Muscle of leg (tissue), 16 donors: ENCODE measurements around the gene SNRPB. TPM values are rescaled to one million over a fixed set of nuclear protein-coding genes. Genes with fewer than 3 reads are reported as not detected.

Experiments used
- DNase-seq: peaks from one replicate; pipeline ENCODE4 v3.0.0; 2013
- H3K27ac ChIP-seq: one replicate; pipeline ENCODE4 v1.5.1; 2013; ENCODE audit warnings: mild to moderate bottlenecking, low read length, control low read depth
- H3K27me3 ChIP-seq: one replicate; pipeline ENCODE4 v1.6.1; 2013; ENCODE audit warnings: low read length; ENCODE audit not compliant: control insufficient read depth, insufficient read depth
- H3K36me3 ChIP-seq: one replicate; pipeline ENCODE4 v1.6.1; 2013; ENCODE audit warnings: low read length; ENCODE audit not compliant: control insufficient read depth, insufficient read depth
- H3K4me1 ChIP-seq: one replicate; pipeline ENCODE4 v1.6.1; 2013; ENCODE audit warnings: low read length; ENCODE audit not compliant: control insufficient read depth, insufficient read depth
- H3K4me3 ChIP-seq: one replicate; pipeline ENCODE4 v1.5.1; 2013; ENCODE audit warnings: low read length, control low read depth
- H3K9me3 ChIP-seq: replicated peaks from 2 replicates; pipeline ENCODE4 v1.6.1; 2013; ENCODE audit warnings: low read depth, low read length; ENCODE audit not compliant: control insufficient read depth
- WGBS: methylation state at CpG from one replicate; pipeline ENCODE4 v1.1.5; 2013; ENCODE audit warnings: missing lambda C conversion rate; ENCODE audit not compliant: insufficient coverage; 5-methylcytosine and 5-hydroxymethylcytosine counted together
- long read RNA-seq, 11 donors: transcript quantifications; one replicate each; lab custom pipeline, GENCODE V29; 2026
- polyA plus RNA-seq, 8 donors: library from polyadenylated mRNA; unstranded; fragments of 120-200 nt; gene quantifications; one replicate each; pipeline versions ENCODE4 v1.2.1 to v1.2.3, GENCODE V29; 2013; ENCODE audit warnings: inconsistent platforms in 1 of 8, low replicate concordance in 1 of 8; ENCODE audit not compliant: insufficient read length in 8 of 8, insufficient read depth in 1 of 8
- total RNA-seq: library from RNA; stranded (reverse); fragments of 120-200 nt; gene quantifications from one replicate; pipeline ENCODE4 v1.2.4, GENCODE V29; 2013

Gene SNRPB
- total RNA-seq (123 TPM), polyA plus RNA-seq (100 to 1,000 TPM in 7 of 8 donors, 10 to 100 TPM in 1; 97.3 to 123 (median 113) TPM)
- long read RNA-seq, donor 1, transcript SNRPB-201 (7 exons, 1,154 nt): major isoform, 15 of 59 reads
- long read RNA-seq, donor 1, transcript SNRPB-202 (7 exons, 1,008 nt): major isoform, 15 of 59 reads
- long read RNA-seq, donor 1, partial matches to known transcripts: 28 of 59 reads
- long read RNA-seq, donor 1, other reads (novel, unspliced or antisense): 0 of 59 reads
- long read RNA-seq, donor 2, transcript SNRPB-201 (7 exons, 1,154 nt): major isoform, 8 of 15 reads
- long read RNA-seq, donor 2, partial matches to known transcripts: 5 of 15 reads
- long read RNA-seq, donor 2, other reads (novel, unspliced or antisense): 0 of 15 reads
- long read RNA-seq, donor 3, transcript SNRPB-201 (7 exons, 1,154 nt): major isoform, 32 of 136 reads
- long read RNA-seq, donor 3, transcript SNRPB-202 (7 exons, 1,008 nt): minor isoform, 21 of 136 reads
- long read RNA-seq, donor 3, partial matches to known transcripts: 80 of 136 reads
- long read RNA-seq, donor 3, other reads (novel, unspliced or antisense): 0 of 136 reads
- long read RNA-seq, donor 4, transcript SNRPB-201 (7 exons, 1,154 nt): major isoform, 34 of 60 reads
- long read RNA-seq, donor 4, transcript SNRPB-202 (7 exons, 1,008 nt): minor isoform, 20 of 60 reads
- long read RNA-seq, donor 4, partial matches to known transcripts: 6 of 60 reads
- long read RNA-seq, donor 4, other reads (novel, unspliced or antisense): 0 of 60 reads
- long read RNA-seq, donor 5, transcript SNRPB-202 (7 exons, 1,008 nt): minor isoform, 41 of 321 reads
- long read RNA-seq, donor 5, transcript SNRPB-201 (7 exons, 1,154 nt): major isoform, 99 of 321 reads
- long read RNA-seq, donor 5, partial matches to known transcripts: 169 of 321 reads
- long read RNA-seq, donor 5, other reads (novel, unspliced or antisense): 8 of 321 reads
- long read RNA-seq, donor 6, transcript SNRPB-202 (7 exons, 1,008 nt): minor isoform, 31 of 271 reads
- long read RNA-seq, donor 6, transcript SNRPB-201 (7 exons, 1,154 nt): major isoform, 89 of 271 reads
- long read RNA-seq, donor 6, partial matches to known transcripts: 144 of 271 reads
- long read RNA-seq, donor 6, other reads (novel, unspliced or antisense): 6 of 271 reads
- long read RNA-seq, donor 7, transcript SNRPB-202 (7 exons, 1,008 nt): minor isoform, 31 of 155 reads
- long read RNA-seq, donor 7, transcript SNRPB-201 (7 exons, 1,154 nt): major isoform, 64 of 155 reads
- long read RNA-seq, donor 7, partial matches to known transcripts: 60 of 155 reads
- long read RNA-seq, donor 7, other reads (novel, unspliced or antisense): 0 of 155 reads
- long read RNA-seq, donor 8, transcript SNRPB-201 (7 exons, 1,154 nt): major isoform, 29 of 54 reads
- long read RNA-seq, donor 8, partial matches to known transcripts: 21 of 54 reads
- long read RNA-seq, donor 8, other reads (novel, unspliced or antisense): 0 of 54 reads
- long read RNA-seq, donor 9, transcript SNRPB-202 (7 exons, 1,008 nt): minor isoform, 18 of 92 reads
- long read RNA-seq, donor 9, transcript SNRPB-201 (7 exons, 1,154 nt): major isoform, 26 of 92 reads
- long read RNA-seq, donor 9, partial matches to known transcripts: 47 of 92 reads
- long read RNA-seq, donor 9, other reads (novel, unspliced or antisense): 0 of 92 reads
- long read RNA-seq, donor 10, transcript SNRPB-201 (7 exons, 1,154 nt): major isoform, 44 of 95 reads
- long read RNA-seq, donor 10, transcript SNRPB-202 (7 exons, 1,008 nt): minor isoform, 22 of 95 reads
- long read RNA-seq, donor 10, partial matches to known transcripts: 27 of 95 reads
- long read RNA-seq, donor 10, other reads (novel, unspliced or antisense): 0 of 95 reads
- long read RNA-seq, donor 11, transcript SNRPB-201 (7 exons, 1,154 nt): major isoform, 38 of 120 reads
- long read RNA-seq, donor 11, transcript SNRPB-202 (7 exons, 1,008 nt): minor isoform, 12 of 120 reads
- long read RNA-seq, donor 11, partial matches to known transcripts: 70 of 120 reads
- long read RNA-seq, donor 11, other reads (novel, unspliced or antisense): 0 of 120 reads

DNA sequence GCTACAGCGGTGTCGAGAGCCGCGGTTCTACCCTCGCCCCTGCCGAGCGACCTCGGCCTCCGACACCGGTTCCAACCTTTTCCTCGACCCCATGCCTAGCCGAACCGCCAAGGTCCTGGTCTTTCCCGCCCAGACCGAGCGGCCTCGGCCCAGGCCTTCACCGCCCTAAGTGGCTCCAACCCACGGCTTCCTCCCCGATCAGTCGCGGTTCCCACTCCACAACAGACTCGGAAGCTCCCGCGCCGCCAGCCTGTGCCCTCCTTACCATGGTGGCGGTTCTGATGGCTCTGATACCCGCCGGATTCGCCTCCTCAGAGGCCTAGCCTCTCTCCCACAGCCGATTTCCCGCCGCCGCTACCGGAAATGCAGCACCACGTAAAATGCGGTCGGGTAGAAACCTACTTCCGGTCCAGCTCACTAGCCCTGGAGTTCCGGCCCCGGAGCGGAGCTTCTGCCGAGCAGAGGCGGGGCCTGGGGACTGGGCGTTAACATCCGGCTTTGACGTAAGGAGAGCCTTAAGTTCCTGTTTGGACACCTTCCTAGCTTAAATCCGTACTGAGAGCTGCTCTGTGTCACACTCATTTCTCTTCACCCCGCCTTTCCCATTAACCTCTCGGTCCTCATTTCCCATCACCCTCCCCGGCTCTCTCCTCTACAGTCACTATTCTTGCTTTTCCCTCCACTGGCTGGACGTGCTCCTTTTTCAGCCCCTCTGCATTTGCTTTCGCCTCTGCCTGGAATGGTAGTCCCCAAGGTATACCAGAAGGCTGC is at the start of gene SNRPB:
SNRPB (minus strand) TSS at position 367 of the 771 bp plus-strand sequence; CDS start at position 268, 99 bp downstream.
- under 1% methylated on average over 53 of the region's 53 CpGs for WGBS
- Histone ChIP-seq H3K4me3 (peak within 1 kb of the TSS; percentile 65), H3K4me1 (peaks cover 16% of the 10 kb centered on the region), H3K36me3 (peaks cover 22% of the 10 kb centered on the region), H3K27ac (peak within 1 kb of the TSS; percentile 99), H3K9me3 (no peaks in the 10 kb centered on the region), H3K27me3 (no peaks in the 10 kb centered on the region)
- peak; percentile 100 for DNase-seq

- no peaks in the 10 kb centered on the region for H3K9me3 ChIP-seq
- no peaks in the 10 kb centered on the region for H3K36me3 ChIP-seq
- H3K4me1 ChIP-seq: peaks cover 5% of the 10 kb centered on the region
- DNase-seq: no peak
- no peak overlapping the region for H3K4me3 ChIP-seq
- H3K27ac ChIP-seq: no peak overlapping the region
- 94% methylated on average over 3 of the region's 4 CpGs for WGBS
- H3K27me3 ChIP-seq: peaks cover 3% of the 10 kb centered on the region
These were observed 48.7 kb upstream of the SNRPB start for GRCh38 chr20:2519115-2519809.

DNA sequence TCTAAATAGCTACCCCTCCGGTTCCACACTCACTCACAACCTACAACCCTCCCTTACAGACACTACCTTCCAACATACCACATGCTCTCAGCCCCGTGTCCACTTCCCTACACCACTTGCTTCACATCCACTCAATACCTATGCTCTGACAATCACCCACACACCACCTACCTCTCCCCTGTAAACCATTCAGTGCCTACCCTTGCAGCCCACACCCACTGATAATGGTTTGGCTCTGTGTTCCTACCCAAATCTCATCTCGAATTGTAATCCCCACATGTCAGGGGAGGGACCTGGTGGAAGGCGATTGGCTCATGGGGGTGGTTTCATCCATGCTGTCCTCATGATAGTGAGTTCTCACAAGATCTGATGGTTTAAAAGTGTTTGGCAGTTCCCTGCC is 48.0 kb upstream of the SNRPB start:
- Histone ChIP-seq H3K27me3 (peaks cover 3% of the 10 kb centered on the region), H3K4me3 (no peak overlapping the region), H3K9me3 (no peaks in the 10 kb centered on the region), H3K4me1 (no peaks in the 10 kb centered on the region), H3K27ac (no peak overlapping the region), H3K36me3 (no peaks in the 10 kb centered on the region)
- WGBS: 60% methylated on average over 2 of the region's 4 CpGs
- DNase-seq: no peak

- no peaks in the 10 kb centered on the region for H3K4me1 ChIP-seq
- no peaks in the 10 kb centered on the region for H3K36me3 ChIP-seq
- no peaks in the 10 kb centered on the region for H3K9me3 ChIP-seq
- no peak overlapping the region for H3K27ac ChIP-seq
- H3K4me3 ChIP-seq: no peak overlapping the region
- DNase-seq: no peak
- WGBS: 56% methylated on average over 5 of the region's 10 CpGs
- peaks cover 3% of the 10 kb centered on the region for H3K27me3 ChIP-seq
These were observed 47.5 kb upstream of the SNRPB start for GRCh38 chr20:2518096-2518495.

- Histone ChIP-seq H3K27me3 (peaks cover 3% of the 10 kb centered on the region), H3K4me3 (no peak overlapping the region), H3K4me1 (no peaks in the 10 kb centered on the region), H3K27ac (no peak overlapping the region), H3K9me3 (no peaks in the 10 kb centered on the region), H3K36me3 (no peaks in the 10 kb centered on the region)
- DNase-seq: no peak
- 61% methylated on average over 2 of the region's 2 CpGs for WGBS
These were observed 45.8 kb upstream of the SNRPB start for GRCh38 chr20:2516399-2516798.

DNA sequence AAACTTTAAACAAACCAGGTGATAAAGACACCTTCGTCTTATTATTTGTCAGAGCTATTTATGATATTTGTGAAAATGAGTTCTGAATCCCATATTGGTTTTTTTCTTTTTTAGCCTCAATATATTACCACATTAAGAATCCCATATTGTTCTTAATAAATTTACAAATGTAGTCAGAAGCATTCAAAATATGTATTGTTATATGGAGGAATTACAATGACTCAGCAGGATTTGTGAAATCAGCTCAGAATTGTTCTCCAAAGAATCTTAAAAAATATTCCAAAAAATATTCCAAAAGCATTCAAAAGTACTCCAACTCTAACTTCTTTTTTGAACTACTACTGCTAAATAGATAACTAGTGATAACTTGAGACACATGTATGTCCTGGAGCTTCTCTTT is 44.6 kb upstream of the SNRPB start:
- no CpG with 5 or more reads among the region's 1 CpG for WGBS
- Histone ChIP-seq H3K27me3 (peaks cover 3% of the 10 kb centered on the region), H3K36me3 (no peaks in the 10 kb centered on the region), H3K27ac (no peak overlapping the region), H3K9me3 (no peaks in the 10 kb centered on the region), H3K4me3 (no peak overlapping the region), H3K4me1 (no peaks in the 10 kb centered on the region)
- DNase-seq: no peak

GRCh38 chr20:2509794-2510193 is 39.2 kb upstream of the SNRPB start:
- no peaks in the 10 kb centered on the region for H3K9me3 ChIP-seq
- H3K4me1 ChIP-seq: peaks cover 13% of the 10 kb centered on the region
- no peaks in the 10 kb centered on the region for H3K36me3 ChIP-seq
- H3K4me3 ChIP-seq: no peak overlapping the region
- H3K27me3 ChIP-seq: no peaks in the 10 kb centered on the region
- no peak for DNase-seq
- H3K27ac ChIP-seq: no peak overlapping the region
- no CpG with 5 or more reads among the region's 3 CpGs for WGBS

- peaks cover 13% of the 10 kb centered on the region for H3K4me1 ChIP-seq
- peak overlapping the region; percentile 69 for H3K4me3 ChIP-seq
- WGBS: 0% methylated on average over 2 of the region's 9 CpGs
- no peaks in the 10 kb centered on the region for H3K27me3 ChIP-seq
- no peak for DNase-seq
- H3K36me3 ChIP-seq: no peaks in the 10 kb centered on the region
- H3K27ac ChIP-seq: peak overlapping the region; percentile 65
- H3K9me3 ChIP-seq: no peaks in the 10 kb centered on the region
These were observed 38.8 kb upstream of the SNRPB start for GRCh38 chr20:2509468-2509781.
